HG03571 (cell line): ENCODE data around the gene CCL5.

Experiments used
- ATAC-seq: cut with Tn5 transposase; IDR thresholded peaks from one replicate; pipeline ENCODE4 v1.9.1; 2021; ENCODE audit not compliant: unreplicated experiment

CCL5 gene

GRCh38 chr17:35868737-35869136, 11.4 kb downstream of the CCL5 start, which contains the start of gene HEATR9:
TSS of gene HEATR9 (minus strand) at chr17:35868891. CDS start at chr17:35868742, 149 bp downstream.
- no peak for ATAC-seq

- ATAC-seq = no peak
Observed at GRCh38 chr17:35867574-35867973, 12.6 kb downstream of the CCL5 start.

- no peak for ATAC-seq
Observed at GRCh38 chr17:35866341-35866950, 13.7 kb downstream of the CCL5 start.

- ATAC-seq = no peak
Observed at GRCh38 chr17:35865412-35866340, 14.5 kb downstream of the CCL5 start.

- ATAC-seq = no peak
Observed at GRCh38 chr17:35864853-35865252, 15.3 kb downstream of the CCL5 start.

GRCh38 chr17:35856603-35857002, 23.6 kb downstream of the CCL5 start:
- ATAC-seq = no peak

- ATAC-seq = no peak
Observed at GRCh38 chr17:35855965-35856364, 24.2 kb downstream of the CCL5 start.

GRCh38 chr17:35849469-35850348, 30.5 kb downstream of the CCL5 start:
- no peak for ATAC-seq

GRCh38 chr17:35847633-35848373, 32.4 kb downstream of the CCL5 start:
- no peak for ATAC-seq

GRCh38 chr17:35847006-35847405, 33.2 kb downstream of the CCL5 start:
- no peak for ATAC-seq

GRCh38 chr17:35846055-35846809, 33.9 kb downstream of the CCL5 start:
- ATAC-seq = no peak

GRCh38 chr17:35844547-35844946, 35.6 kb downstream of the CCL5 start:
- no peak for ATAC-seq

- no peak for ATAC-seq
Observed at GRCh38 chr17:35843698-35844097, 36.5 kb downstream of the CCL5 start.

GRCh38 chr17:35842239-35842638, 37.9 kb downstream of the CCL5 start:
- ATAC-seq = no peak

GRCh38 chr17:35841505-35841904, 38.7 kb downstream of the CCL5 start:
- no peak for ATAC-seq

GRCh38 chr17:35841101-35841500, 39.1 kb downstream of the CCL5 start:
- ATAC-seq = no peak

GRCh38 chr17:35825206-35825605, 55.0 kb downstream of the CCL5 start:
- no peak for ATAC-seq
